HFF-Myc (cell line): ENCODE data around the gene PSMF1.
A peak's percentile ranks its signal among the peaks of the same experiment; 100 is the strongest.

Source experiments
- DNase-seq: peaks from one replicate; pipeline ENCODE4 v3.0.0-alpha.2; 2011; ENCODE audit warnings: low read depth; ENCODE audit errors: extremely low read depth
- H3K4me3 ChIP-seq: replicated peaks from 2 replicates; pipeline ENCODE4 v1.5.1; 2011; ENCODE audit warnings: low read depth, mild to moderate bottlenecking, control low read depth, low read length
- TF ChIP-seq, protein P1 (sequence below): IDR thresholded peaks from 2 replicates; pipeline ENCODE4 v1.5.1; 2012; ENCODE audit warnings: mild to moderate bottlenecking, low read depth, low read length, control low read depth; ENCODE audit errors: missing control alignments

The PSMF1 gene

DNA sequence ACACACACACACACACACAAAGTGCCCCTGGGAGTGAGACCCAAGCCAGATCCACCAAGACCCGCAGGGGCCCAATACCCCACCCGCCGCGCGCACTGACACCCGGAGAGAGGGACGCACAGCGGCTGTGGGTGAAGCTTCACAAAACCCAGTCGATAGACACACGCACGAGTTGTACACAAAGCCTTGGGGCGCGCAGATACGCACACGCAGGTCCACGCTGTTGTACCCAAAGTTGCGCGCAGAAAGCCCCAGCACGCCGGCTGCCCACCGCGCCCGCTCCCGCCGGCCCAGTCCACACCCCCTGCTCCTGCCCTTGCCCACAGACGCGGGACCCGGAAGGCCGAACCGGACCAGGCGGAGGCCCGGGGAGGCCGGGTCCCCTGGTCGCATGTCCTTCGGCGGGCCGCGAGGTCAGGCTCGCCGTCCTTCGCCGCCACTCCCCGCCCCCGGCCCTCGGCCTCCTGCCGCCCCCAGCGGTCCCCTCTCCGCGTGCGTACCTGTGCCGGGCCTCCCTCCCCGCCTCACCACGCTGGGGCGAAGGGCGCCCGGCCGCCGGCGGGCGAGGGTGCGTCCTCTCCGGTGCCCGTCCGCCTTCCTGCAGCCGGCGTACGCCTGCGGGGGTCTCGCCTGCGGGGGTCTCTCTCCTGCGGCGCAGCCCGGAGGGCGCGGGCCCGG, 66.4 kb downstream of the PSMF1 start, which contains the start of gene TMEM74B:
Gene TMEM74B, minus strand, starts transcription at position 344 of the 678 bp plus-strand sequence. CDS start 1,180 bp downstream, outside the sequence.
- TF ChIP-seq, protein P1, sequence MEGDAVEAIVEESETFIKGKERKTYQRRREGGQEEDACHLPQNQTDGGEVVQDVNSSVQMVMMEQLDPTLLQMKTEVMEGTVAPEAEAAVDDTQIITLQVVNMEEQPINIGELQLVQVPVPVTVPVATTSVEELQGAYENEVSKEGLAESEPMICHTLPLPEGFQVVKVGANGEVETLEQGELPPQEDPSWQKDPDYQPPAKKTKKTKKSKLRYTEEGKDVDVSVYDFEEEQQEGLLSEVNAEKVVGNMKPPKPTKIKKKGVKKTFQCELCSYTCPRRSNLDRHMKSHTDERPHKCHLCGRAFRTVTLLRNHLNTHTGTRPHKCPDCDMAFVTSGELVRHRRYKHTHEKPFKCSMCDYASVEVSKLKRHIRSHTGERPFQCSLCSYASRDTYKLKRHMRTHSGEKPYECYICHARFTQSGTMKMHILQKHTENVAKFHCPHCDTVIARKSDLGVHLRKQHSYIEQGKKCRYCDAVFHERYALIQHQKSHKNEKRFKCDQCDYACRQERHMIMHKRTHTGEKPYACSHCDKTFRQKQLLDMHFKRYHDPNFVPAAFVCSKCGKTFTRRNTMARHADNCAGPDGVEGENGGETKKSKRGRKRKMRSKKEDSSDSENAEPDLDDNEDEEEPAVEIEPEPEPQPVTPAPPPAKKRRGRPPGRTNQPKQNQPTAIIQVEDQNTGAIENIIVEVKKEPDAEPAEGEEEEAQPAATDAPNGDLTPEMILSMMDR: no peak
- no peak for DNase-seq
- no peak within 1 kb of the TSS for H3K4me3 ChIP-seq

DNA sequence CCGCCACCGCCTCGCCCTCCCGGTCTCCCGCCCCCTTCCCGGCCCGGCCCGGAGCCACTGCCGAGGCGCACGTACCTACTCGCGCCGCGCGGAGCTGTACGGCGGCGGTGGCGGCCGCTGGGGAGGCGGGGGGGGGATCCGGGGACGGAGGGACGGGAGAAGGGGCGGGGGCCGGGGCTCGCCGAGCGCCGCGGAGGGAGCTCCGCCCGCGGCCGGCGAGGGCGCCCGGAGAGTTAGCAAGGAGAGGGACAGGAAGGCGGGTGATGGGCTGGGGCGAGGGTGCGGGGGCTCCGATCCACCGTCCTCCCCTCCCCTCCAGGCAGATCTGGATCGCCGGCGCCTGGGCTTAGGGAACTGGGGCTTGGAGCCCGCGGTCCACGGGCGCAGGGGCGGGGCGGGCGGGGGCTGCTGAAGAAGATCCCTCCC, 66.9 kb downstream of the PSMF1 start:
- DNase-seq: no peak
- TF ChIP-seq, protein P1: no peak
- no peak overlapping the region for H3K4me3 ChIP-seq

DNA sequence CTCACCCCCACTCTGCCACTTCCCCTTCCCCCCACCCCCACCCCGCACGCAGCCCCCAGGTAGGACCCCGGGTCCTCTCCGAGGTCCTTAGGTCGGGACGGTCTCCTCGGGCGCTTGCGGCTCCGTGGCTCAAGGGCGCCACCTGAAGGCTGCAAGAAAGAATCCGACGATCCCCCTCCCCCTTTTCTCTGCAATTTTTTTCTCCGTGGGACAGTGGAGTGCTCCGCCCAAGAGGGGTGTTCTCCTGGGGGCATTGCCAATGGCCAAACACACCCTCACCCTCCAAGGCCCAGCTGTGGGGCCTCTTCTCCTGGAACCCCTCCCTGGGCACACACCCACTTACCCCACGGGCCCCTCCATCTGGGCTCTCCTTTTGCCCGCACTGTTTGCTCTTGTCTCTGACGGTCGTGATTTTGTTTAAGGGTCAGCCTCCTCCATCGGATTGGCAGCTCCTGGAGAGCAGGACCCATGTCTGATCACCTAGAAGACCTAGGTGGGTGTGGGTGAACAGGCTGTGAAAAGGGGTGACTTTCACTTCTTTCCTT, 67.5 kb downstream of the PSMF1 start:
- TF ChIP-seq, protein P1: peak; percentile 55
- no peak for DNase-seq
- no peak overlapping the region for H3K4me3 ChIP-seq

DNA sequence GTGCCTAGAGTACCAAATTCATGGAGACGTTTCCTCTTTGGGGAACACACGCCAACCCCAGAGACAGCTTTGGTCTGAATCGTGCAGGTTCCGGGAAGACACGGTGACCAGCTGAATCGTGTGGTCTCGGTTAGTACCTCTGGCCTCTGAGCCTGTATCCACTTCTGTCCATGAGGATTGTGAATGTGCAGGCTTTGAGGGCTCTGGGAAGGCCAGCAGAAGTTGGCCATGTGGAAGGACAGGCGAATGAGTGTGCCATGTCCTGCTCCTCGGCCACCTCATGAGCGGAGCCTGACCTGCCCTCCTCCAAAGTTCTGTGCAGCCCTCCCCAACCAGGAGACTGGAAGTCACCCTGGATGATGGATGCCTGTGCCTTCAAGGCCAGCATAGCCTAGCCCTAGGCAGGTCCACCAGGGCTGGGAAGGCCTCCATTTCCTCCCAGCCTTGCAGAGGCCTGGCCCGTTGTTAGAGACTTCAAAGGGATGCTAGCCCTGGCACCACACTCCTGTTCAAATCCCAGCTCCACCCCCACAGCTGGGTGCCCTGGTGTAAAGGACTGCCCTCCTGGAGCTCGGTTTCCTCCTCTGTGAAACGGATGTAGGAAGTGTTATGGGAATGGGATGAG, 68.1 kb downstream of the PSMF1 start:
- TF ChIP-seq, protein P1: no peak
- DNase-seq: no peak
- H3K4me3 ChIP-seq: no peak overlapping the region

DNA sequence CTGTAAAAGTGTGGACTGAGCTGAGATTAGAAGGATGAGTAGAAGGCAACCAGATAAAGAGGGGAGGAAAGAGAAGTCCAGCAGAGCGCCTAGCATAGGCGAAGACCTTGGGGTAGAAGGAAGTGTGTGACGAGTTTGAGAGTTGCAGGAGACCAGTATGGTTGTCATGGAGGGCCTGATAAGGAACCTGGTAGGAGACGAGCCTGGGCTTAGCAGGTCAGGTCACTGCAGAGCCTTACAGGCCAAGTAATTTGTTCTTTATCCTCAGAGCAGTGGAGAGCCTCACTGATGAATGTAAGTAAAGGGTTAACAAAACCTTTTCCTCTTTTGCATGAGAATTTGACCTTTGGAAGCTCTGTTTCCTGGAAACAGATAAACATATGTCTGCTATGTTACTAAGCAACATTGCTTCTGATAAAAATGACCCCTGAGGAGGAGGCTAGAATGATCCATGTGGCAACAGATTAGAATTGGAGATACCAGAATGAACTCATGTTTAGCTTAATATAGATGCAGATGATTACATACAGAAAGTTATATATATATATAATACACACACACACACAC, 69.3 kb downstream of the PSMF1 start:
- no peak overlapping the region for H3K4me3 ChIP-seq
- no peak for DNase-seq
- TF ChIP-seq, protein P1: no peak

DNA sequence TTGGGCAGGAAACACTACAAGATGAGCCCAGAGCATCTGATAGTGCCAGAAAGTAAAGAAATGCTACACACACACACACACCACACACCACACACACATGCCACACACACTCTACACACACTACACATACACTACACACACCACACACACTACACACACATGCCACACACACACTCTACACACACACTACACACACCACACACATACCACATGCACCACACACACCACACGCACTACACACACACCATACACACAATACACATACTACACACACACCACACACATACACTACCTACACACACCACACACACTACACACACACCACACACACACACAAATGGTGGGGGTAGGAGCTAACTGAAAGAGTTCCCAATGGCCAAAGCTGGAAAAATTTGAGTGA, 69.9 kb downstream of the PSMF1 start:
- H3K4me3 ChIP-seq: no peak overlapping the region
- TF ChIP-seq, protein P1: no peak
- no peak for DNase-seq
